ENCODE results near the gene RNF180. TPM values are rescaled to one million over a fixed set of nuclear protein-coding genes. Genes with fewer than 3 reads are reported as not detected.
"Not testable (repeated sequence)": the region's sequence is repeated elsewhere in the genome, so short reads cannot be mapped to it uniquely, and the experiment has no call there.

RNF180 gene
- total RNA-seq, 1 donor from 2014 or later: 14.0 TPM

- no peaks in the 10 kb centered on the region for H3K27me3 ChIP-seq
- H3K4me3 ChIP-seq: no peak overlapping the region
- intact Hi-C loops (cut with DNase I): no loop called here
- ATAC-seq: no peak
- no peak for DNase-seq
- no peaks in the 10 kb centered on the region for H3K4me1 ChIP-seq
- no peak for TF ChIP-seq CTCF (IDR thresholded peaks at IDR 0.05)
- H3K36me3 ChIP-seq: no peaks in the 10 kb centered on the region
- no peak overlapping the region for H3K27ac ChIP-seq
- H3K9me3 ChIP-seq: no peaks in the 10 kb centered on the region
These were observed 45.2 kb downstream of the RNF180 start for GRCh38 chr5:64210866-64211265.

GRCh38 chr5:64213011-64213410, 47.4 kb downstream of the RNF180 start:
- no peaks in the 10 kb centered on the region for H3K27me3 ChIP-seq
- ATAC-seq (no peak), DNase-seq (no peak)
- H3K4me3 ChIP-seq: no peak overlapping the region
- no peaks in the 10 kb centered on the region for H3K36me3 ChIP-seq
- H3K27ac ChIP-seq: no peak overlapping the region
- H3K4me1 ChIP-seq: no peaks in the 10 kb centered on the region
- no peak for TF ChIP-seq CTCF (IDR thresholded peaks at IDR 0.05)
- intact Hi-C loops (cut with DNase I): no loop called here
- no peaks in the 10 kb centered on the region for H3K9me3 ChIP-seq

GRCh38 chr5:64213531-64213930, 47.9 kb downstream of the RNF180 start:
- no peak for DNase-seq
- intact Hi-C loops (cut with DNase I): no loop called here
- H3K27ac ChIP-seq: no peak overlapping the region
- H3K4me1 ChIP-seq: no peaks in the 10 kb centered on the region
- H3K4me3 ChIP-seq: no peak overlapping the region
- no peaks in the 10 kb centered on the region for H3K27me3 ChIP-seq
- no peaks in the 10 kb centered on the region for H3K36me3 ChIP-seq
- no peaks in the 10 kb centered on the region for H3K9me3 ChIP-seq
- no peak for ATAC-seq
- TF ChIP-seq CTCF (IDR thresholded peaks at IDR 0.05): no peak

- no peak overlapping the region for H3K27ac ChIP-seq
- intact Hi-C loops (cut with DNase I): no loop called here
- H3K9me3 ChIP-seq: no peaks in the 10 kb centered on the region
- TF ChIP-seq CTCF (IDR thresholded peaks at IDR 0.05): no peak
- ATAC-seq: no peak
- no peak for DNase-seq
- H3K27me3 ChIP-seq: no peaks in the 10 kb centered on the region
- H3K36me3 ChIP-seq: no peaks in the 10 kb centered on the region
- H3K4me3 ChIP-seq: no peak overlapping the region
- H3K4me1 ChIP-seq: no peaks in the 10 kb centered on the region
These were observed 48.5 kb downstream of the RNF180 start for GRCh38 chr5:64214132-64214531.

- no peaks in the 10 kb centered on the region for H3K36me3 ChIP-seq
- no peak overlapping the region for H3K4me3 ChIP-seq
- intact Hi-C loops (cut with DNase I): no loop called here
- no peaks in the 10 kb centered on the region for H3K9me3 ChIP-seq
- no peak for TF ChIP-seq CTCF (IDR thresholded peaks at IDR 0.05)
- H3K27me3 ChIP-seq: no peaks in the 10 kb centered on the region
- H3K4me1 ChIP-seq: no peaks in the 10 kb centered on the region
- ATAC-seq (no peak), DNase-seq (no peak)
- H3K27ac ChIP-seq: no peak overlapping the region
These were observed 56.3 kb downstream of the RNF180 start for GRCh38 chr5:64221911-64222310.

- ATAC-seq; intact Hi-C loops (cut with DNase I); H3K4me3 ChIP-seq: not testable (repeated sequence)
These were observed 59.8 kb downstream of the RNF180 start for GRCh38 chr5:64225286-64225981.

GRCh38 chr5:64227131-64227537, 61.5 kb downstream of the RNF180 start:
- DNase-seq; H3K27ac ChIP-seq; H3K4me3 ChIP-seq; H3K36me3 ChIP-seq; H3K27me3 ChIP-seq; intact Hi-C loops (cut with DNase I); H3K4me1 ChIP-seq; H3K9me3 ChIP-seq: not testable (repeated sequence)
- peak; percentile 40 for ATAC-seq

More at GRCh38 chr5:64225286-64225981, 59.8 kb downstream of the RNF180 start:
- not testable (repeated sequence) for H3K27ac ChIP-seq, H3K9me3 ChIP-seq, H3K36me3 ChIP-seq, DNase-seq, H3K27me3 ChIP-seq, H3K4me1 ChIP-seq
